GM18508 (cell line): ENCODE measurements around the gene PLD4.

Experiments used
- ATAC-seq: cut with Tn5 transposase; IDR thresholded peaks from one replicate; pipeline ENCODE4 v1.9.1; 2021; ENCODE audit warnings: moderate number of reproducible peaks; ENCODE audit not compliant: insufficient read depth, unreplicated experiment

PLD4 gene

GRCh38 chr14:104926619-104927431 is 2.1 kb downstream of the PLD4 start:
- ATAC-seq = peak; percentile 75

GRCh38 chr14:104927432-104927816 is 2.7 kb downstream of the PLD4 start:
- no peak for ATAC-seq

- ATAC-seq = no peak
These were observed 3.2 kb downstream of the PLD4 start for GRCh38 chr14:104927901-104928300.

- no peak for ATAC-seq
These were observed 3.9 kb downstream of the PLD4 start for GRCh38 chr14:104928391-104929133.

- ATAC-seq = no peak
These were observed 4.9 kb downstream of the PLD4 start for GRCh38 chr14:104929268-104930230.

GRCh38 chr14:104930526-104931303 is 6.0 kb downstream of the PLD4 start:
- ATAC-seq = no peak

- ATAC-seq = no peak
These were observed 6.7 kb downstream of the PLD4 start for GRCh38 chr14:104931304-104931770.

GRCh38 chr14:104931771-104932675 is 7.3 kb downstream of the PLD4 start:
- ATAC-seq = no peak

- no peak for ATAC-seq
These were observed 8.3 kb downstream of the PLD4 start for GRCh38 chr14:104932676-104933631.

GRCh38 chr14:104933746-104934733 is 9.4 kb downstream of the PLD4 start:
- ATAC-seq = no peak

GRCh38 chr14:104935026-104935650 is 10.5 kb downstream of the PLD4 start:
- no peak for ATAC-seq

GRCh38 chr14:104935955-104936354 is 11.3 kb downstream of the PLD4 start:
- ATAC-seq = no peak

- ATAC-seq = no peak
These were observed 11.9 kb downstream of the PLD4 start for GRCh38 chr14:104936361-104937155.

- no peak for ATAC-seq
These were observed 12.5 kb downstream of the PLD4 start for GRCh38 chr14:104937161-104937560.

- no peak for ATAC-seq
These were observed 13.2 kb downstream of the PLD4 start for GRCh38 chr14:104937694-104938365.
